Mucosa of descending colon (tissue), 3 donors: Measurements from ENCODE around the gene JAK3. TPM values are rescaled to one million over a fixed set of nuclear protein-coding genes. Genes with fewer than 3 reads are reported as not detected.

ENCODE experiments used
- ATAC-seq: fragments of 200-7000 bp; cut with Tn5 transposase; one replicate; pipeline ENCODE4 v1.9.1; 2020; ENCODE audit warnings: mild to moderate bottlenecking, moderate library complexity
- DNase-seq, 3 donors: peaks; one replicate each; pipeline ENCODE4 v3.0.0-alpha.2; 2020
- H3K36me3 ChIP-seq: fragments of 200-600 bp; one replicate; pipeline ENCODE4 v1.8.0; 2021; ENCODE audit warnings: low read depth, mild to moderate bottlenecking
- H3K4me1 ChIP-seq: fragments of 200-600 bp; one replicate; pipeline ENCODE4 v1.8.0; 2021; ENCODE audit warnings: low read depth, mild to moderate bottlenecking
- H3K4me3 ChIP-seq: fragments of 200-600 bp; one replicate; pipeline ENCODE4 v1.8.0; 2021; ENCODE audit warnings: mild to moderate bottlenecking
- H3K9me3 ChIP-seq: fragments of 200-600 bp; one replicate; pipeline ENCODE4 v1.8.0; 2021; ENCODE audit warnings: mild to moderate bottlenecking
- intact Hi-C, 2 donors: fragments of 100-400 bp; cut with DNase I in 1 of 2; cut with micrococcal nuclease in 1 of 2; formaldehyde crosslinking; loops; one replicate each; pipeline versions ENCODE4 v1.11.0 to v1.11.1; 2022; cut with DNase I, micrococcal nuclease
- total RNA-seq, 3 donors: library from RNA; stranded (reverse); fragmentation: NEBNext Ultra II Directional in 2 of 3; extraction: Animal tissue kit (Norgen Biotek cat#: 25700) in 2 of 3; gene quantifications; one replicate each; pipeline versions ENCODE4 v1.2.1 to v1.2.4, GENCODE V29; 2021 to 2023
- TF ChIP-seq, protein P1 (sequence below): fragments of 200-600 bp; IDR thresholded peaks from one replicate; pipeline ENCODE4 v1.8.0; 2022; ENCODE audit warnings: antibody characterized with exemption, mild to moderate bottlenecking
- donor health status: DM: no; HTN: no; CAD: no; lungs with moderate emphysema.
- donor health status: DM: no; HTN: no; CAD: no.
- donor health status: DM: no; HTN: yes; CAD: no.

The JAK3 gene
- total RNA-seq, 3 donors from 2014 or later, result 3.1 to 9.1 (median 5.4) TPM

DNA sequence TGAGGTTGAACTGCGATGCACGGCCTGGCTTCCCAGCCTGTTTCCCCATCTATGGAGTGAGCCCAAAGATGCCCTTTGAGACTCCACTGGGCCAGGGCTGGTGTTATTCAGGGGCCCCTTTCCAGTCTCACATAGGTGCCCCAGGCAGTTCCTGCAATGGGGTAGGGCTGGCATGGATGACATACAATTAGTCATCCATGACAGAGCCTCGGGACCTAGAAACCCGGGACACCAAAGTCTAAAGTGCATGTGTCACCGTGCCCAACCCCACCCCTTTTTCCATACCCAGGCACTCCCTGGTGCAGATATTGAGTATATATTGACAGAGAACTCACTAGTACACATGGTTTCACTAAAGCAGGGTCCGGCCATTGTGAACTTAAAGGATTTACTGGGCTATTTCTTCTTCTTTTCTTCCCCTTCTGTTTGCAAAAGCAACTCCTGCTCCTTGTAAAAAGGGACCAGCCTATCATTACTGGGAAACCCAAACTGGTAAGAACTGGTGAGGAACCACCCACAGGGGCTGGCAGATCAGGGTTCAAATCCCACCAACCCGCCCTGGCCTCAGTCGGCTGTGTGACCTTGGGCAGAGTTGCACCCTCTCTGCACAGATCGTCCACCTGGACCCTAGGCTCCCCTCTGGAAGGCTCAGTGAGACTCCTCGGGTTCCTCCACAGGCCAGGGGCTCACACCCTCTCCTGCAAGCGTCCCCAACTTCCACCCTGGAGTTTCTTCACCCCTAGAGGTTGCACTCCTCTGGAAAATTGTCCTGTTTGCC is 50.2 kb downstream of the JAK3 start:
- TF ChIP-seq, protein P1, sequence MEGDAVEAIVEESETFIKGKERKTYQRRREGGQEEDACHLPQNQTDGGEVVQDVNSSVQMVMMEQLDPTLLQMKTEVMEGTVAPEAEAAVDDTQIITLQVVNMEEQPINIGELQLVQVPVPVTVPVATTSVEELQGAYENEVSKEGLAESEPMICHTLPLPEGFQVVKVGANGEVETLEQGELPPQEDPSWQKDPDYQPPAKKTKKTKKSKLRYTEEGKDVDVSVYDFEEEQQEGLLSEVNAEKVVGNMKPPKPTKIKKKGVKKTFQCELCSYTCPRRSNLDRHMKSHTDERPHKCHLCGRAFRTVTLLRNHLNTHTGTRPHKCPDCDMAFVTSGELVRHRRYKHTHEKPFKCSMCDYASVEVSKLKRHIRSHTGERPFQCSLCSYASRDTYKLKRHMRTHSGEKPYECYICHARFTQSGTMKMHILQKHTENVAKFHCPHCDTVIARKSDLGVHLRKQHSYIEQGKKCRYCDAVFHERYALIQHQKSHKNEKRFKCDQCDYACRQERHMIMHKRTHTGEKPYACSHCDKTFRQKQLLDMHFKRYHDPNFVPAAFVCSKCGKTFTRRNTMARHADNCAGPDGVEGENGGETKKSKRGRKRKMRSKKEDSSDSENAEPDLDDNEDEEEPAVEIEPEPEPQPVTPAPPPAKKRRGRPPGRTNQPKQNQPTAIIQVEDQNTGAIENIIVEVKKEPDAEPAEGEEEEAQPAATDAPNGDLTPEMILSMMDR, result no peak
- DNase-seq, result peak; percentile 83 to 90 (median 88)
- intact Hi-C loops, result loop anchor here in 1 of 2 donors (10.0 kb wide), 1 partner anchor 57 kb away; the partner anchor contains the start of gene RPL18A
- H3K4me3 ChIP-seq, result no peak overlapping the region
- peaks cover 18% of the 10 kb centered on the region for H3K4me1 ChIP-seq
- H3K9me3 ChIP-seq, result no peaks in the 10 kb centered on the region
- no peaks in the 10 kb centered on the region for H3K36me3 ChIP-seq
- peak; percentile 78 for ATAC-seq

GRCh38 chr19:17796838-17797423 is 50.9 kb downstream of the JAK3 start:
- intact Hi-C loops, result loop anchor here in 1 of 2 donors (10.0 kb wide), 1 partner anchor 58 kb away; the partner anchor contains the start of gene RPL18A
- H3K4me3 ChIP-seq, result no peak overlapping the region
- H3K36me3 ChIP-seq, result no peaks in the 10 kb centered on the region
- DNase-seq, result no peak
- H3K9me3 ChIP-seq, result no peaks in the 10 kb centered on the region
- TF ChIP-seq, protein P1, result no peak
- H3K4me1 ChIP-seq, result peaks cover 19% of the 10 kb centered on the region
- no peak for ATAC-seq

DNA sequence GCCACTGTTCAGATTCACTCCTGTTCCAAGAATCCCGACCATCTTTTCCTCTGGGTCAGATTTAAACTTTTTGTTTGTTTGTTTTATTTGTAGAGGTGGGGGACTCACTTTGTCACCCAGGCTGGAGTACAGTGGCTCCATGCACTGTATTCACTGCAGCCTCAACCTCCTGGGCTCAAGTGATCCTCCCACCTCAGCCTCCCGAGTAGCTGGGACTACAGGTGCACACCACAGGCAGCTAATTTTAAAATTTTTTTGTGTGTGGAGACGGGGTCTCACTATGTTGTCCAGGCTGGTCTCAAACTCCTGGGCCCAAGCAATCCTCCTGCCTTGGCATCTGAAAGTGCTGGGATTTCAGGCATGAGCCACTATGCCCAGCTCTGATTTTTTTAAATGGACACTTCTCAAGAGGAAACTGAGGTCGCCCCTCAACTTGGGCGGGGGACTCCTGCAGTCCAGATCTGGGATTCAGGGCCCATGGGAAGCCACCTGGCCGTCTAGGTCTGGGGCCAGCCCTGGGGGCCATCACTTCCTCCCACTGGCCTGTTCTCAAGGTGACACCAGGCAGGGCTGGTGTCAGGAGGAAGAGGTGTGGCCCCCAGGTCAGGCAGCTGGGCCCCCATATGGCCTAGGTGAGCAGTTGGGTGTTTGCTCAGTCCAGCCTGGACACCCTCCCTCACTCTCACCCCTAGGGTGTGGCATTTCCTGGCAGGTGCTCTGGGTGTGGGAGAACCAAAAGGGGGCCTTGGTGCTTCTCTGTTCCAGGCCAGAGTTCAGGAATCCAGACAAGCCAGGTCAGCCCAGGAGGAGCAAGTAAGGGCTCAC is 51.6 kb downstream of the JAK3 start:
- H3K36me3 ChIP-seq, result no peaks in the 10 kb centered on the region
- peak overlapping the region; percentile 63 for H3K4me3 ChIP-seq
- intact Hi-C loops, result loop anchor here in 1 of 2 donors (10.0 kb wide), 1 partner anchor 59 kb away; the partner anchor contains the start of gene RPL18A
- peaks cover 25% of the 10 kb centered on the region for H3K4me1 ChIP-seq
- TF ChIP-seq, protein P1, result no peak
- ATAC-seq, result peak; percentile 73
- H3K9me3 ChIP-seq, result no peaks in the 10 kb centered on the region
- DNase-seq, result peak; percentile 85 to 89 (median 86)

DNA sequence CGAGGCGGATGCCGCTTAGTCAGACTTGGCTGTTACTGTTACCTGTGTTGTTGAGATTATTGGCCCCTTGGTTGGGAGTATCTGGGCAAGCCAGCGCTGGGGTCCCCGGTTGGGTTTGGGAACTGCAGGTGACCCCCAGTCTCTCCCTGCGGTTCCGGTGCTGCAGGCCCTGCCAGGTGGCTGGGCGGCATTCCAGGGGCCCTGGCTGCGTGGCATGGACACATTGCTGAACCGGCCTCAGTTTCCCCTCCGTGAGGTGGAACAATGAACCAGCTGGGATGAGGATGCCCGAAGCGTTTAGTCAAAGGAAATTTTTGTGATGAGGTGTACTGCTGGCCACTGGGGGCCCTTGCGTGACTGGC is 52.3 kb downstream of the JAK3 start:
- DNase-seq (peak in 2 of 3 donors; percentile 42 to 54), ATAC-seq (no peak)
- Histone ChIP-seq H3K4me3 (peak overlapping the region; percentile 63), H3K9me3 (no peaks in the 10 kb centered on the region), H3K4me1 (peaks cover 30% of the 10 kb centered on the region), H3K36me3 (no peaks in the 10 kb centered on the region)
- intact Hi-C loops, result loop anchor here in 1 of 2 donors (10.0 kb wide), 1 partner anchor 59 kb away; the partner anchor contains the start of gene RPL18A
- TF ChIP-seq, protein P1, result no peak

GRCh38 chr19:17794731-17795494 is 52.9 kb downstream of the JAK3 start, which contains the start of gene B3GNT3:
TSS of gene B3GNT3 (plus strand) at chr19:17795138. CDS start at chr19:17807808, 12,670 bp downstream.
- Histone ChIP-seq H3K4me1 (peaks cover 36% of the 10 kb centered on the region), H3K36me3 (no peaks in the 10 kb centered on the region), H3K9me3 (no peaks in the 10 kb centered on the region), H3K4me3 (peak within 1 kb of the TSS; percentile 63)
- DNase-seq, result peak; percentile 95 to 97 (median 96)
- intact Hi-C loops, result loop anchor here in 1 of 2 donors (10.0 kb wide), 1 partner anchor 60 kb away; the partner anchor contains the start of gene RPL18A
- TF ChIP-seq, protein P1, result no peak
- ATAC-seq, result peak; percentile 52
